SKM-1 (cell line): ENCODE data around the gene C16orf89.
A peak's percentile ranks its signal among the peaks of the same experiment; 100 is the strongest.

Source experiments
- DNase-seq: peaks from one replicate; lab custom pipeline; 2025; ENCODE audit not compliant: unreplicated experiment; lab: John Stamatoyannopoulos, UW

The C16orf89 gene

DNA sequence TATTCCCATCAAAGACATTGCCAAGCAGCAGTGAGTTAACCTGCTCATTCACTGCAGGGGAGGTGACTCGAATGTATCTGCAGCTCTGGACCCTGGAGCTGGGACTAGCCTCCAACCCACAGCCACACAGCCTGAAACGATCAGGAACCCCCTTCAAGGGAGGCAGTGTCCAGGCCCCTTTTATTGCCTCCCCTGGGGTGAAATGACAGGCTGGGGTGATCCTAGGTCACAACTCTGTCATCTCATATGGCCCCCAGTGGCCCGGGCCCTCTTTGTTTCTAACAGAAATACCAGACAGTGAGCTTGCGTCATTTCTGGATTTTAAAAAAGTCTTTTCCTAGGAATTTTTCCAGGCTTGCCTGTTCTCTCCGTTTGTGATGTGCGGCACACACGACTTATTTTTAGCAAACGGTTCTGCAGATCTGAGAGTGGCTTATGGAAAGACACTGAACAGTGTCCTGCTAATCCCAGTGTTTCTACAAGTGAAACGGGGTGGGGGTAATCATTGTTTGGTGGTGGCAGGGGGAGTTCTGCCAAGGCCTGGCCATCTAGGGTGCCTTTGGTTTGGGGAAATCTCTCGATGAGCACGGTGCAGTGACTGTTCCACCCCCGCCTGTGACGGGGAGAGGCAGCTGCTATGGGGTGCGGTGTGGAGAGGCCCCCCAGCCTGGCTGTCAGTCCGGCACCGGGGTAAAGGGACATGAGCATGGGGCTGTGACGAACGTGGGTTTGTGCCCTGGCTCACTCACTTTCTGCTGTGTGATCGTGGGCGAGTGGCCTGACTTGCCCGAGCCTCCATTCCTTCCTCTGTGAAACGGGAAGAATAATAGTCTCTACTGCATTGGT lies 59.2 kb downstream of the C16orf89 start:
- DNase-seq, result no peak

DNA sequence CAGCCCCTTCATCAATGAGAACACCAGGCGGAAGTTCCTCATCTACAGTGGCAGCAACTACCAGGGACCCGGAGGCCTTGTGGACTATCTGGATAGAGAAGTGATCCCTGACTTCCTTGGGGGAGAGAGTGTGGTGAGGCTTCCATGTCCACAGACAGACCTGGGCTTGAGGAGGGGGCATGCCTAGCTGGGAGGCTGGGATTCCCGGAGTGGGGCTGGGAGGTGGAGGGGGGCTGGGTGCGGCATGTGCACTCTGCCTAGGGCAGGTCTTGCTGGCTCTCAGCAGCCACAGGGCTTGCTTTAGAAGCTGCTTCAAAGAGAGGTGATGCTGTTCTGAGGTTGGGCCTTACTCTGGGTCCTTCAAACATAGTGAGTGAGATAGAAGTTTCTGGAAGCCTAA lies 59.8 kb downstream of the C16orf89 start:
- no peak for DNase-seq

DNA sequence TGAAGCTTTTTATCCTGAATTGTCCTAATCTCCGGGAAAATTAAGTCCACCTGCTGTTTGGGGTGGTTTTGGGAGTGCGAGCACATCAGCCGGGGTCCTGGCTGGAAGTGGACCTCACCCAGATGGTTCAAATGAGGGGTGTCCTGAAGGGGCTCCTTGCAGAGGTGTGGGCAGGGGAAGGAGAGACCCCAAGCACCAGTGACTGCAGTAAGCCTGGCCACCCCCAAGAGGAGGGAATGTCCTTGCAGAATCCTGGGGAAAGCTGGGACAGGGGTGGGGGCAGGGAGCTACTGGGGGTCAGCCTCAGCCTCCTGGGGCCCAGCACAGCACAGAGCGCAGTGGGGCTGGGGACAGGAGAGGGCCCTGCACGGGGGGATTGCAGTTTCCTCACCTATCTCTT lies 61.4 kb downstream of the C16orf89 start:
- no peak for DNase-seq

DNA sequence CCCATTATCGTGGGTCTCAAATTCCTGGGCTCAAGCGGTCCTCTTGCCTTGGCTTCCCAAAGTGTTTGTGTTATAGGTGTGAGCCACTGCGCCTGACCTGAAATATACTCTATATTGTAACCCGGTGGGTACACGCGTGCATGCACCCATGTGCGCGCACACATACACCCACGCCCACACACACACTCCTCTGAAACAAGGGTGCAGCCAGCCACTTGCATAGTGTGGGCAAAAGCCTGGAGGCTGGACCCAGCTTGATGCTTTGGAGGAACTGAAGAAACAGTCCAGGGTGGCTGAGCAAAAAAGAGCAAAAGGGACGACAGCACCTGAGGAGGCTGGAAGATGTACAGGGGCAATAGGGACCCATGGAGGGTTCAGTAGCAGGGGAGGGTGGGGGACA lies 61.9 kb downstream of the C16orf89 start:
- no peak for DNase-seq

DNA sequence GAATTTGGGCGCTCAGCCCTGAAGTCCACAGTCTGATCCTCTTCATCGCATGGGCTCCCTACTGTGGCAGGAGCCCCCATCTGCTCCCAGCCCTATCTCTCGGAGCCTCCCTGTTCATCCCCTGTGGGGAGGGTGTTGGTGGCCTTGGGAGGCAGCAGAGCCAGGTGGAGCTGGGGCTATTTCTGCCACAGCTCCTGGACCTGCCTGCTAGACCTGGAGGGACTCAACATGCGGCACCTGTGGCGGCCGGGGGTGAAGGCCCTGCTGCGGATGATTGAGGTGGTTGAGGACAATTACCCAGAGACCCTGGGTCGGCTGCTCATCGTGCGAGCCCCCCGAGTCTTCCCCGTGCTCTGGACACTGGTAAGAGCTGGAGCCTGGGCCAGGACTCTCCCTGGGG lies 62.5 kb downstream of the C16orf89 start:
- DNase-seq, result no peak

DNA sequence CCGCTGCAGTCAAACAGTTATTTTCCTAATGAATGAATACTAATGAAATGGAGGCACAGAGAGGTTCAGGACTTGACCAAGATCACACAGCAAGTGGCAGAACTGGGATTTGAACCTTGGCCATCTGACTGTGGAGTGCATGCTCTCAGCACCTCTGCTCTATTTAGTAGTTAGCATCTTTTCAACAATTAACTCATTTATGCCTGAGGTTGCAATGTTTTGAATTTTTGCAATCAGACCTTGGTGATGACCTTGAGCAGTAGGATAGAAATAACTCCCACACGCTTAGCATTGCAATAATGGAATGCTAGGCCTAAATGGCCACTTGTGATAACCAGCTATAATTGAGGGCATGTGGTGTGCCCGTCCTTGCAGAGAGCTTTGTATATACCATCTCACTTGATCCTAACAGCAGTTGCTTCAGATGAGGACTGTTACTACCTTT lies 63.0 kb downstream of the C16orf89 start:
- no peak for DNase-seq

DNA sequence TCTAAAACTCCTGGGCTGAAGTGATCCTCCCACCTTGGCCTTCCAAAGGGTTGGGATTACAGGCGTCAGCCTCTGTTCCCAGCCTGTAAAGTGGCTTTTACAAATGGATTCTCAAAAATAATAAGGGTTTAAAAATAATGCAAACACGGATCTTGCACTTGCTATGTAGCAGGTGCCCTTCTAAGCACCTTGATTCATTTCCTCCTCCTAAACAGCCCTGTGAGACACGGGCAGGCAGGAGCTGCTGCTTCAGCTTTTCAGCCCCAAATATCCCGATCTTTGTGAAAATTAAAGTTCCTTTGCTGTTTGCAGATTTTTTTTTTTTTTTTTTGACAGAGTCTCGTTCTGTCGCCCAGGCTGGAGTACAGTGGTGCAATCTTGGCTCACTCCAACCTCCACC lies 63.8 kb downstream of the C16orf89 start:
- no peak for DNase-seq

DNA sequence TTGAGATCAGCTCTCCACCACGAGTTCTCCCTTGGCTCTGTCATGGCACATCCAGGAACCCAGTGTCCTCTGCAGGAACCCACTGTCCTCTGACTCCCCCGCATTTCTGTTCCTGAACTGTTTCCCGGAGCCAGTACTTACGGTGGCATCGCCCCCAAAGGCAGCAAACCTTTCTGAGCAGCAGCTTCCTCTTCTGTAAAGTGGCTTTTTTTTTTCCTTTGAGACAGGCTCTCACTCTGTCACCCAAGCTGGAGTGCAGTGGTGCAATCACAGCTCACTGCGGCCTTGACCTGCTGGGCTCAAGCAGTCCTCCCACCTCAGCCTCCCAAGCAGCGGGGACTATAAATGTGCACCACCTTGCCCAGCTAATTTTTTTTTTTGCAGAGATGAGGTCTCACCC lies 64.2 kb downstream of the C16orf89 start:
- peak; percentile 19 for DNase-seq

DNA sequence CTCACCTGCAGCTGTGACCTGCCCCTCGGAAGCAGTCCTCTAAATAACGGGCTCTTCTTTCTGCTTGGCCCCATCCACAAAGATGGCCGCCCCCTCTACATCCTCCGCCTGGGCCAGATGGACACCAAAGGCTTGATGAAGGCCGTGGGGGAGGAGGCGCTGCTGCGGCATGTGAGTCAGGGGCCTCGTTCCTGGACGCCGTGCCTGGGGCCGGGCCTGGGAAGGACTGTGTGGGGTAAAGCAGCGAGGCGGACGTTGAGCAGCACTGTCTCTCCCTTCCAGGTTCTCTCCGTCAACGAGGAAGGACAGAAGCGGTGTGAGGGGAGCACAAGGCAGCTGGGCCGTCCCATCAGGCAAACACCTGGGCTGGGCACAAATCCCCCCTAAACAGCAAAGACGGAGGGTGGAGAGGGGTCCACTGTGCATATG lies 65.2 kb downstream of the C16orf89 start:
- DNase-seq, result no peak

DNA sequence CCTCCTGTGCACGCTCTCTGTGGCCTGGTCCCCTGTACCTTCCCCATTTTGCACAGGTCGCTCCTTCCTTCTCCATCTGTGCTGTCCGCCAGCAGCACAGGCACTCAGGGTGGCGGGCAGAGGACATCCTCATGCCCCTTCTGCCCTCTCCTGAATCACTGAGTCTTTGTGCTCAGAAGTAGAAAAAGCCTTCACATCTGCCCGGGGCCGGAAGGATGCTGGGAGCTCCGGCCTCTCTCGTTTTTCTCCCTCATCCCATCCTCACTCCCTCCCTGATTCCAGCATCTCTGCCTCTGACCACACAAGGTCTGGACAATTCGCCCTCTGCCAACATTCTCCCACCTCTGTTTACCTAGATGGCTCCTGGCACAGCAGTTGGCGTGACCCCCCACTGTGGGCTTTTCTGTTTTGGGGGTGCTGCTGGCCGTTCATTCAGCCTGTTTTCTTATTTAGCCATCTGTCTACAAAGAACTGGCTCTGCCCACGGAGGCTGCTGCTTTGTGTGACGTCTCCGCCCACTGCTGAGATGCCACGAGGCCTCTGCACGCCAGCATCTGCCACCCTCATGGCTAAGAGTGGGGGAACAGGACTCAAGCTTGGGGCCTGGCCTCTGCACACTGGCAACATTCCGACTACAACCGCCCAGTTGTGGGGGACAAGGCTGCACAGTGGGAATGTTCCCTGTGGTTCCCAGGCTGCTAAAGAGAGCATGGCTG lies 70.9 kb downstream of the C16orf89 start:
- no peak for DNase-seq
